Pancreas (tissue), 10 donors: ENCODE measurements around the gene RBMS3. TPM values are rescaled to one million over a fixed set of nuclear protein-coding genes. Genes with fewer than 3 reads are reported as not detected.

Experiments
- ATAC-seq, 4 donors: fragments of 200-7000 bp; cut with Tn5 transposase; one replicate each; pipeline versions ENCODE4 v1.8.0 to v1.9.1; 2020; ENCODE audit warnings: mild to moderate bottlenecking in 4 of 4, moderate library complexity in 4 of 4
- DNase-seq, 6 donors: peaks; one replicate each; pipeline ENCODE4 v3.0.0-alpha.2; 2020
- FAIRE-seq: peaks from 2 replicates; lab custom pipeline; 2012; peaks lifted over from hg19 to GRCh38; lab: Jason Lieb, UNC
- H3K27ac ChIP-seq, 4 donors: fragments of 200-600 bp; sonication (generic); 1 replicate in 3 of 4; 2 replicates in 1 of 4; pipeline versions ENCODE4 v1.5.0 to v1.8.0; 2020
- H3K27me3 ChIP-seq, 4 donors: fragments of 200-600 bp; one replicate each; pipeline ENCODE4 v1.8.0; 2021
- H3K36me3 ChIP-seq, 3 donors: fragments of 200-600 bp; sonication (generic) in 1 of 3; one replicate each; pipeline versions ENCODE4 v1.5.0 to v1.8.0; 2020 to 2021
- H3K4me1 ChIP-seq, 3 donors: fragments of 200-600 bp; one replicate each; pipeline ENCODE4 v1.8.0; 2021
- H3K4me3 ChIP-seq, 4 donors: fragments of 200-600 bp; sonication (generic) in 2 of 4; one replicate each; pipeline versions ENCODE4 v1.5.0 to v1.8.0; 2020 to 2021
- H3K9me3 ChIP-seq, 4 donors: fragments of 200-600 bp; one replicate each; pipeline ENCODE4 v1.8.0; 2021
- WGBS, 2 donors: extraction: QIAGEN DNeasy Blood & Tissue Kit; methylation state at CpG; one replicate each; pipeline ENCODE4 v1.1.7; 2013; 5-methylcytosine and 5-hydroxymethylcytosine counted together
- intact Hi-C, 3 donors: fragments of 100-400 bp; cut with DNase I; formaldehyde crosslinking; loops; one replicate each; pipeline versions ENCODE4 v1.11.1 to v1.14.2; 2022
- polyA plus RNA-seq, 2 donors: library from polyadenylated mRNA; stranded (reverse); fragments of 200-250 nt; gene quantifications; one replicate each; pipeline ENCODE4 v1.2.3, GENCODE V29; 2013
- total RNA-seq, 6 donors: library from RNA; stranded (reverse); fragmentation: NEBNext Ultra II Directional in 4 of 6; extraction: Animal tissue kit (Norgen Biotek cat#: 25700) in 4 of 6; gene quantifications; one replicate each; pipeline versions ENCODE4 v1.2.1 to v1.2.4, GENCODE V29; 2021 to 2023
- TF ChIP-seq, protein P1 (sequence below), 4 donors: fragments of 200-600 bp; sonication (generic) in 3 of 4; IDR thresholded peaks; one replicate each; pipeline versions ENCODE4 v1.5.0 to v1.8.0; 2021; ENCODE audit warnings: antibody characterized with exemption in 4 of 4
- donor health status: healthy with polysubstance abuse.
- donor health status: DM: no; HTN: no; CAD: no; lungs with moderate emphysema.
- donor health status: DM: no; HTN: no; CAD: no.
- donor health status: control.
- donor health status: control.
- donor health status: Bipolar disorder and iron deficiency.
- donor health status: DM: yes; HTN: yes; CAD: no.
- donor health status: DM: no; HTN: no; CAD: no.
- donor health status: DM: no; HTN: no; CAD: no.
- donor health status: DM: yes; HTN: yes; CAD: no.

RBMS3 gene
- total and polyA plus RNA-seq, 8 donors = 4.0 to 10.0 (median 6.6) TPM

DNA sequence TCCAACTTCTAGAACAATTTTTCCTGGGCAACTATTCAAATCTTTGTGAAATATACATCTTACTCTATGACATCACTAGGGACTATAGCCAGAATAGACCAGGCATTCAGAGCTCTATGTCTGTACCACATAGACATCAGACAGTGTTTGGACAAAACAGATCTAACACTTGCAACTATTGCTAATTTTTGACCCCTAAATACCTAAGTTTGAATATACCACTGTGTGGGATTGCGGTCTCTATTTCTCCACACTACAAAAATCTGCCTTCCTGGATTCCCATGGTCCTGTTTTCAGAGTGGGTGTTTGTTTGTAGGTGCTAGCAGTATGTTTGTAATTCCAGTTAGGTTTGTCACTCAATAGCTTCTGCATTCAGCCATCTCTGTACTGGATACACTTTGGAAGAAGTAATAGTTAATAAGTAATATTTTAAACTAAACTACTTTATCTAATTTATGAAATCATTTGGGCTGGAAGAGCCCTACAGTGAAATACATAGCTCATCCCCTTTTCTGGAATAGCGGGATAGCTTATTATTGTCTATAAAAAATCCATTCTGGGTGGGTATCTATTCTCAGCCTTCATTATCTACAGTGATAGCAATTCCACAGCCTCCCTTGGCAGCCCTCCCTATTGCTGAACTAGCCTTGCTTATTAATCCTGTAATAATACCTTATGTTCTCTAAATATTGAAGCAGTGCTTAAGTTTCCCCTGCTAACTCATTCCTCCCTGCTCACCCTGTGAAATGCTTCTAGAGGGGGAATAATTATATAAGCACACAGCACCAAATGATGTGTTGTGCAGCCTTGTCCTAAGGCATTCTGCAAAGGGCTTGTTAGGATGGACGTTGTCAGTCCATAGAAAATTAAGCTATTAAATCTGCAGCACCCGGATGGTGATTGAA, 49.4 kb downstream of the RBMS3 start:
- TF ChIP-seq, protein P1, sequence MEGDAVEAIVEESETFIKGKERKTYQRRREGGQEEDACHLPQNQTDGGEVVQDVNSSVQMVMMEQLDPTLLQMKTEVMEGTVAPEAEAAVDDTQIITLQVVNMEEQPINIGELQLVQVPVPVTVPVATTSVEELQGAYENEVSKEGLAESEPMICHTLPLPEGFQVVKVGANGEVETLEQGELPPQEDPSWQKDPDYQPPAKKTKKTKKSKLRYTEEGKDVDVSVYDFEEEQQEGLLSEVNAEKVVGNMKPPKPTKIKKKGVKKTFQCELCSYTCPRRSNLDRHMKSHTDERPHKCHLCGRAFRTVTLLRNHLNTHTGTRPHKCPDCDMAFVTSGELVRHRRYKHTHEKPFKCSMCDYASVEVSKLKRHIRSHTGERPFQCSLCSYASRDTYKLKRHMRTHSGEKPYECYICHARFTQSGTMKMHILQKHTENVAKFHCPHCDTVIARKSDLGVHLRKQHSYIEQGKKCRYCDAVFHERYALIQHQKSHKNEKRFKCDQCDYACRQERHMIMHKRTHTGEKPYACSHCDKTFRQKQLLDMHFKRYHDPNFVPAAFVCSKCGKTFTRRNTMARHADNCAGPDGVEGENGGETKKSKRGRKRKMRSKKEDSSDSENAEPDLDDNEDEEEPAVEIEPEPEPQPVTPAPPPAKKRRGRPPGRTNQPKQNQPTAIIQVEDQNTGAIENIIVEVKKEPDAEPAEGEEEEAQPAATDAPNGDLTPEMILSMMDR (IDR thresholded peaks at IDR 0.05) = no peak
- H3K4me3 ChIP-seq = no peak overlapping the region
- DNase-seq (no peak), FAIRE-seq (no peak), ATAC-seq (no peak)
- H3K36me3 ChIP-seq = no peaks in the 10 kb centered on the region
- no peaks in the 10 kb centered on the region for H3K9me3 ChIP-seq
- H3K27ac ChIP-seq = no peak overlapping the region
- no peaks in the 10 kb centered on the region for H3K27me3 ChIP-seq
- WGBS, 2 donors = 59 to 74% methylated on average over 4 of the region's 4 CpGs
- peaks cover 0 to 8% (median 0%) of the 10 kb centered on the region in 3 donors for H3K4me1 ChIP-seq
- intact Hi-C loops = no loop called here

DNA sequence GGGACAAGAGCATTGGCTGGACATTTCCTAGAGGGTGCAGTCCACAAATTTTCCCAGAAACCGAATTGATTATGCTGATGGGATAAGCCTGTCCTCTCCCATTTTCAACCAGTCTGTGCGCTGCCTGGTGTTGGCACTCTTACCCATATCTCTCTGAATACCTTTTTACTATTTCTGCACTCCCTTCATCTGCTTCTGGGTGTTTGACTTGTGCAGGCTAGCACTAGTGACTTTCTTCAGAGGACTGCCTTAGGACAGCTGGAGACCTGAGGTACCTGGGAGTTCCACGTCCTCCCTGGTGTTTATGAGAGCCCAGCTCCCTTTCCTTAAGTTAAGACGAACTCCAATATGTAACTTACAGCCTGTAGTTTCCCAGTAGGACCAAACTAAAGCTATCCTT, 50.2 kb downstream of the RBMS3 start:
- no peaks in the 10 kb centered on the region for H3K27me3 ChIP-seq
- H3K27ac ChIP-seq = no peak overlapping the region
- FAIRE-seq (no peak), ATAC-seq (no peak), DNase-seq (no peak)
- TF ChIP-seq, protein P1 (IDR thresholded peaks at IDR 0.05) = no peak
- intact Hi-C loops = no loop called here
- 54 to 58% methylated on average over 4 of the region's 4 CpGs for WGBS, 2 donors
- H3K4me1 ChIP-seq = peaks cover 0 to 8% (median 0%) of the 10 kb centered on the region in 3 donors
- no peaks in the 10 kb centered on the region for H3K36me3 ChIP-seq
- no peaks in the 10 kb centered on the region for H3K9me3 ChIP-seq
- no peak overlapping the region for H3K4me3 ChIP-seq

DNA sequence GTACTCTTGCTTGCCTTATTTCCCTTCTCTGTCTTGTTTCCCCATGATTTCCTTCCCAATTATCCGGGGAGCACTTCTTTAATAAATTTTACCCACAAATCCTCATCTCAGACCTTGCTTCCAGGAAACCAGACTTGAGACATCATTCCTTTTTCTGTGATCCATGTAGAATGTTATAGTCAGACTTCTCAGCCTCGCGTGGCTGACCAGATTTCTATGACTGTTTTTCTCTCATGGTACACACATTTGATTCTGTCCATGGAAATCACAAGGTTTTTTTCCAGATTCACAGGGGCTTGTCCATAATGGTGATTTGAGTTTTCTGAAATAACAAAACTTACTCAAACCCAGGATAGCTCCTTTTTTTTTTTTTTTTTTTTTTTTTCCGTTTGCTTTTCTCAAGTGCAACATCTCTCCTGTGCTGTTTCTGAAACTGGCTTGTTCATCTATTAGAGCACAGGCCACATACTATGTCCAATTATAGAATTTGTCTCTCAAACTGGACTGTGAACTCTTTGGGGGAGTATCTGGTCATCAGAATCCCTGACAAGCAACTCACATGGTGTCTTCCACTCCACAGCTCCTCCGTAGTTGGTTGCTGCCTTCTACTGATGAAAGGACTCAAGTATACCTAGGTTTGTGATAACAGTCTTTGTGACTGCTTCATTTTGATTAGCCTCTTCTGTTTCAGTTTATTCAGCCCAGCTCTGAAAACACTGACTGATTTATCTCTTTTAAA, 50.8 kb downstream of the RBMS3 start:
- FAIRE-seq = no peak
- H3K27me3 ChIP-seq = no peaks in the 10 kb centered on the region
- no peak overlapping the region for H3K4me3 ChIP-seq
- intact Hi-C loops = no loop called here
- 60 to 73% methylated on average over 5 of the region's 5 CpGs for WGBS, 2 donors
- no peak for ATAC-seq
- H3K36me3 ChIP-seq = no peaks in the 10 kb centered on the region
- H3K27ac ChIP-seq = no peak overlapping the region
- DNase-seq = no peak
- H3K4me1 ChIP-seq = peaks cover 0 to 8% (median 0%) of the 10 kb centered on the region in 3 donors
- no peaks in the 10 kb centered on the region for H3K9me3 ChIP-seq
- TF ChIP-seq, protein P1 (IDR thresholded peaks at IDR 0.05) = no peak

DNA sequence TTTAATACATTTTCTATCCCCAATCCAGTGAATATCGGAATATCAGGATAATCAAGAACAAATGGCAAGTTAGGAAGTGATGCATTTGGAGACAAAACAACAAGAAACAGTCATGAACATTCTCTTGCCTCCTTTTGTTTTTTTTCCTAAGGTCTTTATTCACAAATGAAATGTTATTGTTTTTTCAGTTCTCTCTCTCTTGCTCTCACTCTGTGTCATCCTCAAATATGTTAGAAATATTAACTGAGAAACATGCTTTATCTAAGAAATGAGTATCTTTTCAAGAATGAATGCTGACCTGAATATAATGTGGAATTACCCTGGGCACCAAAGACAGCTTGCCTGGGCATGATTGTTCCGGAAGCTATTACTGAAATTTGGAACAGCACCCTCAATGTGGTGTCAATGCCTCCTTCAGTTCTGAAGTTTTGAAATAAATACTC, 51.3 kb downstream of the RBMS3 start:
- TF ChIP-seq, protein P1 (IDR thresholded peaks at IDR 0.05) = no peak
- intact Hi-C loops = no loop called here
- 75 to 78% methylated on average over 2 of the region's 2 CpGs for WGBS, 2 donors
- Histone ChIP-seq H3K36me3 (no peaks in the 10 kb centered on the region), H3K27me3 (no peaks in the 10 kb centered on the region), H3K27ac (no peak overlapping the region), H3K9me3 (no peaks in the 10 kb centered on the region), H3K4me3 (no peak overlapping the region), H3K4me1 (peaks cover 0 to 8% (median 0%) of the 10 kb centered on the region in 3 donors)
- FAIRE-seq (no peak), ATAC-seq (no peak), DNase-seq (no peak)
